ENCODE data around the gene TFR2. TPM values are rescaled to one million over a fixed set of nuclear protein-coding genes. Genes with fewer than 3 reads are reported as not detected.

Gene TFR2
- 0.29 TPM in 1 of 2 replicates, not detected in the other for total RNA-seq

DNA sequence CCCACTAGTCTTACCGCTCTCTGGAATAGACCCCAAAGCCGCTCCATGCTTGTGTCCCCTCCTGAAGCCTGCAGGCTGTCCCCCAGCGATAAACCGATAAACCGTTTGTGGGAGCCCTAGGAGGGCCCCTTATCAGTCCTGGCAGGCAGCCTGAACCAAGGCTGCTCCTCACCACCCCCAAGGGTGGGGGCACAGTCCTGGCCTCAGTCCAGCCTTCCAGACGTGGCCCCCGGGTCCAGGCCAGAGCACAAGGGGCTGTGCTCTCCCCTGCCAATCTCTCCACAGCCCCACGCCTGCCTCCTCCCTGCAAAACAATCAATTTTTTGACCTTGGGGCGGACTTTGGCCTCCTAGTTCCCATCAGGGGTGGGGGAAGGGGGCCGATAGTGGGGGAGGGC, at the start of gene TFR2:
Gene TFR2 (minus strand): TSS at position 90 of the 397 bp plus-strand sequence. CDS start 43 bp downstream, at position 47.
- no peak for DNase-seq (ENCODE audit: extremely low read depth, low read depth, low spot score)

- DNase-seq (ENCODE audit: extremely low read depth, low read depth, low spot score), result no peak
These were observed 48.1 kb upstream of the TFR2 start for GRCh38 chr7:100689230-100690135.

- DNase-seq (ENCODE audit: extremely low read depth, low read depth, low spot score), result no peak
These were observed 47.0 kb upstream of the TFR2 start for GRCh38 chr7:100688326-100688860.

DNA sequence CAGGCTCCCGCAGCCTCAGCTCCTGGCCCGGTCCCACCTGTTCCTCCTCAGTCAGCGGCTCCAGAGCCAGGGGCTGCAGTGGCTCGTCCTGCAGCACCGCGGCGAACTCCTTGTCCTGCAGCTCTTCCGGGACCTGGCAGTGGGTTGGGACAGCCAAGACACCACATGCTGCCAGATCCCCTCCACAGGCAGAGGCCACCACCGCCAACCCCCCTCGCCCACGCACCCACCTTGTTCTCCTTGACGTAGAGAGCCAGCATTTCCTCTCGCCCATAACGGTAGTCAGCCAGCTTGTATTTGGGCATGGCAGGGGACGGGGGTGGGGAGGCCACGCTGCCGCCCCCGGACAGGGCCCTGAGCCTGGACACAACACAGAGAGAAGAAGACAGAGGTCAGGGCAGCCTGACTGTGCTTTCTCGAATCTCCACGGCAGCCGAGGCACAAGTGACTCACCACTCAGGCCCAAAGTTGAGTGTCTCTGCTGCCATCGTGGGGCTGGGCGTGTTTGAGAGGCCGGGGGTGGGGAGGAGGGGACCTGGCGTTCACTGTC, 46.5 kb upstream of the TFR2 start:
- no peak for DNase-seq (ENCODE audit: extremely low read depth, low read depth, low spot score)

DNA sequence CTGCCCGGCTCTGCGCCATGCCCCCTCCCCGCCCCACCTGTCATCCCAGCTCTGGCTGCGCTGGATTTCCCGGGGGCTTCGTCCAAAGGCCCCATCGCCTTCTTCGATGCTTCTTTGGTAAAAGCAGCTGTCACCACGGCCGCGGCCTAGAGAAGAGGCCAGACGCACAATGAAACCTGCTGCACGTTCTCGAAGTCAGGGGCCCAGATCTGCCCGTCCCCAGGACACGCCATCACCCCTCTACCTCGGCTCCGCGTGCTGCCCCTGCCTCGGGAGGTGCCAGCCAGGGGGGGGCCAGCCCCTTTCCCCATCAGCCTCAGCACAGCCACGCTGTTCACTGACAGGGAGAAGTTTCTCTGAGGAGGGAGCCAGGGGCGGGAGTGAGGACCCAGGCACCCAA, 45.9 kb upstream of the TFR2 start:
- DNase-seq (ENCODE audit: extremely low read depth, low read depth, low spot score), result no peak

DNA sequence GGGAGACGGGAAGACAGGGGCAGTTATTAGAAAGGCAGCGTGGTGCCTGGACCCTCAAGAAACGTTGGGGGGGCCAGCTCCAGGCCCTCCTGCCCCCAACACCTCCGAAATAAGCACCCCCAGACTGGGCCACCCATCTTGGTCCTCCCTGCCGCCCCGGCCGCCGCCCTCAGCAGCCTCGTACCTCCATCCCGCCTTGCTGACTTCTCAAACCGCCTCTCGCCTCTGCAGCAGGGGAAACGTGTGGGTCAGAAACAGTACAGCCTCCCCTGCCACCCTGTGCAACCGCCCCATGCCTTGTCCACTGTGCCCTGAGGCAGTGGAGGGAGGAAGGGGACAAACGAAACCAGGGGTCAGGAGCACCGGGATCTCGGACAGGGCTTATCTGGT, 45.5 kb upstream of the TFR2 start:
- DNase-seq (ENCODE audit: extremely low read depth, low read depth, low spot score), result no peak

- DNase-seq (ENCODE audit: extremely low read depth, low read depth, low spot score), result no peak
These were observed 45.0 kb upstream of the TFR2 start for GRCh38 chr7:100686201-100686821.

GRCh38 chr7:100685631-100686145, 44.3 kb upstream of the TFR2 start:
- DNase-seq (ENCODE audit: extremely low read depth, low read depth, low spot score), result no peak

DNA sequence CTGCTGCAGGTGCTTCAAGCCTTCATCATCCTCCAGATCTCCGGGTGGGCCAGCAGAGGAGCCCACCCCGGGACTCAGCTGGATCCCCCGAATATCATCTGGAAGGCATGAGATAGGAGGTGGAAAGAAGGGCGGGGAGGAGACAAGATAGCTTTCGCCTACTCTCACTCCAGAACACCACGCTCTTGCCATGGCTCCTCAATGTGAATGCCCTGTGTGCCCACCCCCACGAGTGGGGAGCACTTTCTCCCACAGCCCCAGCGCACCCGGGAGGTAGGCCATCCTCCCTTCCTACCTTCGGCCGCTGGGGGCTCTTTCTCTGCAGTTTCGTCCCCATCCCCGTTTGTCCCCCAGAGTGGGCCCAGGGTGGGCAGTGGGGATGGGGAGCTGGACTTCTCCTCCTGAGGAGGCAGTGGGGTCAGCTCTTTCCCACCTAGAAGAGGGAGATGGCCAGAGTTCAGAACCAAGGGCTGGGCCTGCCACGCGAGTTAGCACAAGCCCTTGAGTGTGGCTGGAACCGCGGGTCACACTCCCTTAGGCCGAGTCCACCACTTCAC, 43.8 kb upstream of the TFR2 start:
- no peak for DNase-seq (ENCODE audit: extremely low read depth, low read depth, low spot score)

DNA sequence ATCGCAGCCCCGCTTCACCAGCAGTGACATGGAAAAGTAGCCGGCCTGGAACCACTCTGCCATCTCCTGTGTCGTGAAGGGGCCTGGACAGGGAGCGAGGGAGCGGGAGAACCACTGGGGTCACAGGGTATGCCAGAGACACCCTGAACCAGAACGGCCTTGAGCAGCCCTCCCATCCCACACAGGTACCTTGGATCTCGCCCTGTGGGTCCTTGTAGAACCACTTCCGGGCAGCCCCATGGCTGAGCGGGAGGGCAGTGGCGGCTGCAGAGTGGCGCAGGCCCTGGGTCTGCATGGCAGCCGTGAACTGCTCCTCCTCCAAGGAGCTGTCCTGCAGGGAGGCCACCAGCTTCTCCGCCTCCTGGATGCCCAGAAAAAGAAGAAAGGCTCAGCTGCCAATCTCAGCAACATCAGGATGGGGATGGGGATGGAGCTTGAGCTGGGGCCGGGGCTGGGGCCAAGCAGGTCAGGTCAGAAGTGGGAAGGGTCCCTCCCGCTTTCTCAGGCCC, 43.2 kb upstream of the TFR2 start:
- DNase-seq (ENCODE audit: extremely low read depth, low read depth, low spot score), result no peak

DNA sequence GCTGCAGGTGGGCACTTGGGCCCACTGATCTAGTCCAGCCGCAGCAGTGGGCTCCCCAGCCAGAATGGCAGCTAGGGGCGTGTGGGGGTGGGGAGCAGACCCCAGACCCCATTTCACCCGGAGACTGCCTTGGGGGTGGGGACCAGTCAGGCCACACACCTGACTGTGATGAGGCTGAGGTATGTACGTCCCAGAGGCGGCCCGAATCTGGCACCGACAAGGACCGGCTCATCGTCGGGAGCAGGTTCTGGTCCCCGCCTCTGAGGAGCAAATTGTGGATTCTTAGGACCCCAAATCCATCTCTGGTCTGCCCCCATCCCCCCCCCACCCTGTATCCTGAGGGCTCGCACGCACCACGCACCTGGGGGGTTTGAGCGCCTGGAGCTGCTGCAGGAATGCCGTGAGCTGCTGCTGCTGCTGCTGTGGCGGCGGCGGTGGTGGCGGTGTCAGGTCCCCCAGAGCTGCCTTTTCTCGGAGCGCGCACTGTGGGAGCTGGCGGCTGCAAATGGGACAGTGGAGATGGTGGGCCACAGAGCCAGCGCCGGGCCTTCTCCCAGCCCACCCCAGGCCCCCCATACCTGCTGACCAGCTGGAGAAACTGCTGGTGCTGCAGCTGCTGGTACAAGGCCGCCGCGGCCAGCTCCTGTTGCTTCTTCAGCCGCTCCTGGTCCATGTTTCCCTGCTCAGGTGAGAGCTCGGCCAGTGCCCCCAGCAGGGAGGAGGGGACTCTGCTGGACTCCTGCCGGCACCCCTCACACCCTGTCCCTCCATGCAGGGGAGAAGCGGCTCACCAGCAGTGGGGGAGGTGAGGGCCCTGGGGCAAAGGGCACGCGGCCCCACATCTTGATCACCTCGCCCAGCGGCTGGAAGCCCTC, 42.5 kb upstream of the TFR2 start:
- no peak for DNase-seq (ENCODE audit: extremely low read depth, low read depth, low spot score)

- DNase-seq (ENCODE audit: extremely low read depth, low read depth, low spot score), result no peak
These were observed 41.8 kb upstream of the TFR2 start for GRCh38 chr7:100682991-100683658.

GRCh38 chr7:100682228-100682741, 40.9 kb upstream of the TFR2 start:
- DNase-seq (ENCODE audit: extremely low read depth, low read depth, low spot score), result no peak

- no peak for DNase-seq (ENCODE audit: extremely low read depth, low read depth, low spot score)
These were observed 40.3 kb upstream of the TFR2 start for GRCh38 chr7:100681491-100682227.

GRCh38 chr7:100680576-100681271, 39.4 kb upstream of the TFR2 start:
- no peak for DNase-seq (ENCODE audit: extremely low read depth, low read depth, low spot score)

DNA sequence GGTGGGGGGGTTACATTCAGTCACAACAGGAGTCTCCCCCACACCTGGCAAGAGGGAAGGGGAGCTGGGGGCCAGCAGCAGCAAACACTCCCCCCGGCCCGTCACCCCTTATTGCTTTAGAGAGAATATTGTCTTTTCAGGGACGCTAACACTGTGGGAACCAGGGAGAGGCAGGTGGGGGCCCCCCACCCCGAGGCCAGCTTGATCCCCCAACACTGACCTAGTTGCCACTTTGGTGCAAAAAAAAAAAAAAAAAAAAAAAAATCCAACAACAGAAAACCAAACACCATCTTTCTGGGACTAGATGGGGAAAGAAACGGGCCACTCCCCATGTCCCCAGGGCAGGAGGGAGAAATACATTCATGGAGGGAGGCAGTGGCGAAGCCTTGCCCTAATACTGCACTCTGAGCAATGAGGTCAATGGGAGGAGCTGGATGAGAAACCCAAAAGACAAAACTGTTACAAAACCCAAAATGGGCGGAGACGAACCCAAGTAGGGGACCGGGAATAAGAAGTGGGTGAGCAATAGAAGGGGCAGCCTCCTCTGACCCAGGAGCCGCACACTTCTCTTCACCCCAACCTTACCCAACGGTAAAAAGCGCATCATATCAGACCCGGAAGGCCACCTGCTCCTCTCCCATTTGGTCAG, 38.7 kb upstream of the TFR2 start:
- DNase-seq (ENCODE audit: extremely low read depth, low read depth, low spot score), result no peak

All from glomerular endothelial cell (primary cell).